ENCODE results near the gene ACSBG1.
A peak's percentile ranks its signal among the peaks of the same experiment; 100 is the strongest.
"Not testable (repeated sequence)": the region's sequence is repeated elsewhere in the genome, so short reads cannot be mapped to it uniquely, and the experiment has no call there.

ACSBG1 gene

DNA sequence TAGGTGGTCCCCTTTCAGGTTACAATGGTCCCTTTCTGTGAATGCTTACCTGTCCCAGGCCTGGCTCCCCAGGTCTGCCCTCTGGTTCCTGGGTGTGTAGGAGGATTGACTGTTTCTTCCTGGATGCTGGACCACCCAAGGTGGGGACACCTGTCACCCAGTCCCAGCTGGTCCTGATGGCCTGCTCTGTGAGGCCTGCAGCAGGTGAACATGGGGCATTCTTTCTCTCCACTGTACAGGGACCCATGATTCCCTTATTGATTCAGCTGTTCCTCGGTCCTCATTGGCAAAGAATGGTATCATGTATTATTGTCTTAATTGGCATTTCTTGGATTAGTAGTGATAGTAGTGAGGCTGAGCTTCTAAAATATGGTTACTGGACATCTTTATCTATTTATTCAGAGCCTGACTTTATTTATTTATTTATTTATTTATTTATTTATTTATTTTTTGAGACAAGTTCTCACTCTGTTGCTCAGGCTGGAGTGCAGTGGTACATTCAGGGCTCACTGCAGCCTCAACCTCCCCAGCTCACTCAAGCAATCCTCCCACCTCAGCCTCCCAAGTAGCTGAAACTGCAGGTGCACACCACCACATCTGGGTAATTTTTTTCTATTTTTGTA, 21.2 kb upstream of the ACSBG1 start:
- Histone ChIP-seq H4K20me1 (no peaks in the 10 kb centered on the region), H3K4me2 (no peak overlapping the region), H3K36me3 (no peaks in the 10 kb centered on the region), H3K27me3 (no peaks in the 10 kb centered on the region), H3K4me1 (no peaks in the 10 kb centered on the region), H3K27ac (no peak overlapping the region), H3K9ac (no peak overlapping the region), H3K9me3 (no peaks in the 10 kb centered on the region), H3K4me3 (no peak overlapping the region)
- no peak for TF ChIP-seq Cebpa-rat (IDR thresholded peaks at IDR 0.05)

DNA sequence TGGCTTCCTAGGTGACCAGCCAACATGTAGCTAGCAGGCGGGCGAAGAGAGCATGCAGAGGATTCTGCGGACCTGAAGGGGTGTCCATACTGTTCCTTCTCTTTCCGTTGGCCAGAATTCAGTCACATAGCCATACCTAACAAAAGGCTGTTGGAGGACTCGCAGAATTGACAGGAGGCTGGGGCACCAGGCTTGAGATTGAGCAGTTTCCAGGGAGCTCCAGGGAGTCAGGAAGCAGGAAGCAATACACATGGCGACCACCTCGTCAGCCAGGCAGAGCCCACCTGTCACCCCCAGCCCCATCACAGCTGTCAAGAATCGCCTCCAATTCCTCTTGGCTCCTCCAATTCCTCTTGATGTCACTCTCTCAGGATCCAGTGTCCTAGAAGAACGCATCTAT, 16.8 kb upstream of the ACSBG1 start:
- Histone ChIP-seq H3K9ac (no peak overlapping the region), H3K36me3 (no peaks in the 10 kb centered on the region), H3K9me3 (no peaks in the 10 kb centered on the region), H3K4me1 (no peaks in the 10 kb centered on the region), H3K27ac (no peak overlapping the region), H4K20me1 (no peaks in the 10 kb centered on the region), H3K27me3 (no peaks in the 10 kb centered on the region), H3K4me3 (no peak overlapping the region), H3K4me2 (no peak overlapping the region)
- no peak for TF ChIP-seq Cebpa-rat (IDR thresholded peaks at IDR 0.05)

DNA sequence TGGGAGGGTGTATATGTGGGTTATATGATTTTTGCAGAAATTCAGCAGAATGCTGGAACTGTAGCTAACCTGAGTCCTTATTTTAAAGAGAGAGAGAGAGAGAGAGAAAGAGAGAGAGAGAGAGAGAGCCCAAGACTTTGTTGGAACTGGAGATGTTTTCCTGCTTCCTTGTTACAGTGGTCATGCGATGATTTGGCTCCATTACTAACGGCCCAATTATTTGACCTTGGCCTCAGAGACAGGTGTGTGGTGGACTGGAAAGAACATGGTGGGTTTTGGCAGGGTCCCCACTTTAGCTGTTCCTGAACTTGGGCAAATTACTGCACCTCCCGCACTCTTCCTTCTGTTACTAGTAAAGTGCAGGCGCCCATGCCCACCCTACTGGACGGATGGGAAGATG, 14.8 kb upstream of the ACSBG1 start:
- Histone ChIP-seq H3K27ac (no peak overlapping the region), H4K20me1 (no peaks in the 10 kb centered on the region), H3K4me3 (no peak overlapping the region), H3K9ac (no peak overlapping the region), H3K4me2 (no peak overlapping the region), H3K9me3 (no peaks in the 10 kb centered on the region), H3K27me3 (no peaks in the 10 kb centered on the region), H3K4me1 (peaks cover 8% of the 10 kb centered on the region; the same call in 1 of the 2 replicates), H3K36me3 (no peaks in the 10 kb centered on the region)
- TF ChIP-seq Cebpa-rat (IDR thresholded peaks at IDR 0.05), result no peak

DNA sequence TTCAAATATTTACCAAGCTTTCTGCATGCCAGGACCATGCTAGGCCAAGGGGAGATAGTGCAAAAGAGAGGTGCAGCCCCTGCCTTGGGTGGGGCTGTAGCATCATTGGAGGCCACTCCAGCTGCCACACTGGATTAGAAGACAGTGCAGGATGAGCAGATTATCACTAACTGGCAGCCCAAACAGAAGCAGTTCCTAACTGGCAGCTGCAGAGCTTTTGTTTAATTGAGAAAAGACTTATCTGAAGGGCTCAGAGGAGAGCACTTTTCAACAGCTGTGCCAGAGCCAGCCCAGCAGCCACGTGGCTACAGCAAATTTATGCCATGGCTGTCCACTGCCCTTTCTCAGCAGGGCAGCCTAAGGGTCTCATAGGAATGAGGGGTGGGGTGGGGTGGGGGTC, 13.5 kb upstream of the ACSBG1 start:
- Histone ChIP-seq H3K9me3 (no peaks in the 10 kb centered on the region), H3K4me1 (peaks cover 17% of the 10 kb centered on the region), H3K9ac (no peak overlapping the region), H3K36me3 (no peaks in the 10 kb centered on the region), H3K4me3 (no peak overlapping the region), H3K27me3 (no peaks in the 10 kb centered on the region), H3K27ac (no peak overlapping the region), H3K4me2 (no peak overlapping the region), H4K20me1 (no peaks in the 10 kb centered on the region)
- no peak for TF ChIP-seq Cebpa-rat (IDR thresholded peaks at IDR 0.05)

DNA sequence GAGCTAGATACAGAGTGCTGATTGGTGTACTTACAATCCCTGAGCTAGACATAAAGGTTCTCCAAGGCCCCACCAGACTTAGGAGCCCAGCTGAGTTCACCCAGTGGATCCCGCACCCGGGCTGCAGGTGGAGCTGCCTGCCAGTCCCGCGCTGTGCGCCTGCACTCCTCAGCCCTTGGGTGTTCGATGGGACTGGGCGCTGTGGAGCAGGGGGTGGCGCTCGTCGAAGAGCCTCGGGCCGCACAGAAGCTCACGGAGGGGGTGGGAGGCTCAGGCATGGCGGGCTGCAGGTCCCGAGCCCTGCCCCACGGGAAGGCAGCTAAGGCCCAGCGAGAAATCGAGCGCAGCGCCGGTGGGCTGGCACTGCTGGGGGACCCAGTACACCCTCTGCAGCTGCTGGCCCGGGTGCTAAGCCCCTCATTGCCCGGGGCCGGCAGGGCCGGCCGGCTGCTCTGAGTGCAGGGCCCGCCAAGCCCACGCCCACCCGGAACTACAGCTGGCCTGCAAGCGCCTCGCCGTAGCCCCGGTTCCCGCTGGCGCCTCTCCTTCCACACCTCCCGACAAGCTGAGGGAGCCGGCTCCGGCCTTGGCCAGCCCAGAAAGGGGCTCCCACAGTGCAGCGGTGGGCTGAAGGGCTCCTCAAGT, 11.7 kb upstream of the ACSBG1 start:
- not testable (repeated sequence) for H3K27ac ChIP-seq, H3K9ac ChIP-seq, H3K27me3 ChIP-seq, H4K20me1 ChIP-seq, H3K4me3 ChIP-seq, H3K4me2 ChIP-seq, H3K36me3 ChIP-seq, H3K9me3 ChIP-seq
- peaks cover 17% of the 10 kb centered on the region for H3K4me1 ChIP-seq

DNA sequence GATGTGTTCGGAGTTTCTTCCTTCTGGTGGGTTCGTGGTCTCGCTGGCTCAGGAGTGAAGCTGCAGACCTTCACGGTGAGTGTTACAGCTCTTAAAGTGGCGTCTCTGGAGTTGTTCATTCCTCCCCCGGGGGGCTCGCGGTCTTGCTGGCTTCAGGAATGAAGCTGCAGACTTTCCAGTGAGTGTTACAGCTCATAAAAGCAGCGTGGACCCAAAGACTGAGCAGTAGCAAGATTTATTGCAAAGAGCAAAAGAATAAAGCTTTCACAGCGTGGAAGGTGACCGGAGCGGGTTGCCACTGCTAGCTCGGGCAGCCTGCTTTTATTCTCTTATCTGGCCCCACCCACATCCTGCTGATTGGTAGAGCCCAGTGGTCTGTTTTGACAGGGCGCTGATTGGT, 11.0 kb upstream of the ACSBG1 start:
- not testable (repeated sequence) for H3K9me3 ChIP-seq, H3K36me3 ChIP-seq, H3K4me3 ChIP-seq, H3K9ac ChIP-seq, H3K4me2 ChIP-seq, H3K27ac ChIP-seq, H4K20me1 ChIP-seq, H3K27me3 ChIP-seq
- H3K4me1 ChIP-seq, result peaks cover 17% of the 10 kb centered on the region

DNA sequence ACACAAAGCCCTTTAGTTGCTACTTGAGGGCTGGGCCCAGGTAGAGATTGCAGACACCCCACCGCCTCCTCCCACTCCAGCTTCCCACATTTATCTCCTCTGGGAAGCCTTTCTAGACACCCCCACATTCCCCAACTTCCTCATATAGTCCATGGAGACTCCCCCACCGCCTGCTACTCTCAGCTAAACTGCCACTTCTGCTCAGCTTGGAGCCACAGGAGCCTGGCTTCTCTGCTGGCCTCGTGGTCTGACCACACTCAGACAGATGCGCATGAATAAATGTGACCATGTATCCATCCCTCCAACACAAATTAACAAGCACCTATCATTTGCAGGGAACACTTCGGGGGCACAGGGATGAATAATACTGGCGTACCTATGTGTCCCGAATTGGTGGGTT, 10.5 kb upstream of the ACSBG1 start:
- Histone ChIP-seq H3K9me3 (no peaks in the 10 kb centered on the region), H3K9ac (no peak overlapping the region), H3K36me3 (no peaks in the 10 kb centered on the region), H3K4me2 (no peak overlapping the region), H4K20me1 (no peaks in the 10 kb centered on the region), H3K4me3 (no peak overlapping the region), H3K27ac (no peak overlapping the region), H3K4me1 (peaks cover 17% of the 10 kb centered on the region), H3K27me3 (no peaks in the 10 kb centered on the region)
- no peak for TF ChIP-seq Cebpa-rat (IDR thresholded peaks at IDR 0.05)

DNA sequence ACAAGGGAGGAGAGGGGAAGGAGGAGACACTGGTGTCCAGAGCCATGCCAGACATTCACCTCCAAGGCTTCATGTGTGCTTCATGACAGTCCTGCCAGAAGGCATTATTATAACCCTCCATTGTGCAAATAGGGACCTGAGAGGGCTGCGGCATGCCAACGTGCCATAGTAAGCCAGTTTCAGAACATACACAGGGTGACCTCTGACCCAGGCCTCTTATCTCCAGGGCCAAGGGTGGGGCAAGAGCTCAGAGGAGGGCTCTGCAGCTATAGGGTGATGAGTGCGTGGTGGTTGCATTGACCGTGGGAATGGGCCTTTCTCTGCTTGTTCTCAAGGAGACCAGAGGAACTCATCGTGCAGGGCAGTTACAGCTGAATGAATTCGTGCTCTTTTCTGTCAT, 9.7 kb upstream of the ACSBG1 start:
- TF ChIP-seq Cebpa-rat (IDR thresholded peaks at IDR 0.05), result no peak
- no peak overlapping the region for H3K4me3 ChIP-seq
- H3K9ac ChIP-seq, result no peak overlapping the region
- no peaks in the 10 kb centered on the region for H4K20me1 ChIP-seq
- no peaks in the 10 kb centered on the region for H3K9me3 ChIP-seq
- peak overlapping the region; percentile 44; the same call in 1 of the 2 replicates for H3K4me2 ChIP-seq
- no peaks in the 10 kb centered on the region for H3K27me3 ChIP-seq
- no peaks in the 10 kb centered on the region for H3K36me3 ChIP-seq
- peaks cover 17% of the 10 kb centered on the region for H3K4me1 ChIP-seq
- H3K27ac ChIP-seq, result no peak overlapping the region

DNA sequence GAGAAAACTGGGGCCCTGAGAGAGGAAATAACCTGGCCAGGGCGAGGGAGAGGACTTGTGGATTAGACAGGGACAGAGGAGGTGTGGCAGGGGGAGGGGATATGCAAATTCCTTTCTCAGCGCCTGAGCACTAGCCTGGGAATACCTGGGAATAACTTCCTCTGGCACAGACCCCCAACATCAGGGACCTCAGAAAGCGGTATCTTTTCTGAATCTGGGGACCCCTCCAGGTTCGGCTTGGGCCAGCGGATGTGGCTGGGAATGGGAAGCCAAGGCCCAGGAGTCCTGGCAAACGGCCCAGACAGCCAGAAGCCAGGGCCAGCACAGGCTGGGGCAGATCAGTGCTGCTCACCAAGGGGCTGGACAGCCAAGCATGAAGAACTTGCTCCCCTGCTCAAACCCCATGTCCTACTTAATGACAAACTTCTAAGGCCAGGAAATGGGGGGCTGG, 9.2 kb upstream of the ACSBG1 start:
- Histone ChIP-seq H3K27me3 (no peaks in the 10 kb centered on the region), H3K4me3 (no peak overlapping the region), H3K4me1 (peaks cover 17% of the 10 kb centered on the region), H3K9ac (no peak overlapping the region), H4K20me1 (no peaks in the 10 kb centered on the region), H3K36me3 (no peaks in the 10 kb centered on the region), H3K27ac (no peak overlapping the region), H3K4me2 (peak overlapping the region; percentile 44), H3K9me3 (no peaks in the 10 kb centered on the region)
- no peak for TF ChIP-seq Cebpa-rat (IDR thresholded peaks at IDR 0.05)

DNA sequence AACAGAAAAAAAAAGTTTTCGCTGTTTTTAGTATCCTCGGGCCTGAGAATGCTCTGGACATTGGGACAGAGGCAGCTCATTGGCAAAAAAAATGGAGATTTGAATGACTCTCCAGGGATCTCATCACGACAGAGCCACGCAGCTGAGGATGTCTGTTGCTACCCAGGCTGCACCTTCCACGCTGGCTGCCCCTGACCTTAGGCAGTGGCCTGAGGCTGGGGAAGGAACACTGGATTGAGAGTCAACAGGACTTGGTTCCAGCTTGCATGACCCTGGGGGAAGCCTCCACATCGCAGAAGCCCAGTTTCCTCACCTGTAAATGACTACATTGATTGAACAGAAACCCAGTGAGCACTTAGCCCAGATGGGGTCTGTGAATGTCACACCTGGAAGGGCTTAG, 8.7 kb upstream of the ACSBG1 start:
- no peak overlapping the region for H3K27ac ChIP-seq
- no peak overlapping the region for H3K9ac ChIP-seq
- H3K27me3 ChIP-seq, result no peaks in the 10 kb centered on the region
- no peak overlapping the region; the same call in 1 of the 2 replicates for H3K4me2 ChIP-seq
- H3K4me1 ChIP-seq, result peaks cover 17% of the 10 kb centered on the region
- H3K36me3 ChIP-seq, result no peaks in the 10 kb centered on the region
- no peak for TF ChIP-seq Cebpa-rat (IDR thresholded peaks at IDR 0.05)
- H3K4me3 ChIP-seq, result no peak overlapping the region
- H3K9me3 ChIP-seq, result no peaks in the 10 kb centered on the region
- no peaks in the 10 kb centered on the region for H4K20me1 ChIP-seq

DNA sequence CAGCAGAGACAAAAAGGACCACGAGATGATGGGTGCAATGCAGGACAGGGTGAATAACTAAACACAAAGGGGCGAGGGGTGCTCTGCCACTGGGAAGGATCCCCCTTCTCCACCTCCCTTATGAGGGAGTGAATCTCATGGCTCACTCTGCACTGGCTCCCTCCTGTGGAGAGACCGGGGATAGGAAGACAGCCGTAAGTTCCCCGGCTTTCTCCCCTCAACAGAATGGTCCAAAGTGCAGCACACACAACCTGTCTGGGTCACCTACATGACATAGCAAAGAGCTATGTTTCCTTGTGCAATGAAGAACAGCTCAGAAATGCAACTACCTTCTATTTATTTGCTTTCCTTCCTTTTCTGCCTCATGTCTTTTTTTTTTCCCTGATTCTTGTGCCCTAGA, 7.8 kb upstream of the ACSBG1 start:
- no peaks in the 10 kb centered on the region for H3K9me3 ChIP-seq
- no peak overlapping the region for H3K27ac ChIP-seq
- H3K9ac ChIP-seq, result no peak overlapping the region
- peaks cover 17% of the 10 kb centered on the region for H3K4me1 ChIP-seq
- no peaks in the 10 kb centered on the region for H3K36me3 ChIP-seq
- H3K4me3 ChIP-seq, result no peak overlapping the region
- H4K20me1 ChIP-seq, result no peaks in the 10 kb centered on the region
- H3K4me2 ChIP-seq, result no peak overlapping the region
- no peaks in the 10 kb centered on the region for H3K27me3 ChIP-seq
- no peak for TF ChIP-seq Cebpa-rat (IDR thresholded peaks at IDR 0.05)

All from BLaER1 (cell line).